ENCODE results near the gene TNNI2. TPM values are rescaled to one million over a fixed set of nuclear protein-coding genes. Genes with fewer than 3 reads are reported as not detected.

Gene TNNI2
- total RNA-seq, 3 donors from 2014 or later: not detected

DNA sequence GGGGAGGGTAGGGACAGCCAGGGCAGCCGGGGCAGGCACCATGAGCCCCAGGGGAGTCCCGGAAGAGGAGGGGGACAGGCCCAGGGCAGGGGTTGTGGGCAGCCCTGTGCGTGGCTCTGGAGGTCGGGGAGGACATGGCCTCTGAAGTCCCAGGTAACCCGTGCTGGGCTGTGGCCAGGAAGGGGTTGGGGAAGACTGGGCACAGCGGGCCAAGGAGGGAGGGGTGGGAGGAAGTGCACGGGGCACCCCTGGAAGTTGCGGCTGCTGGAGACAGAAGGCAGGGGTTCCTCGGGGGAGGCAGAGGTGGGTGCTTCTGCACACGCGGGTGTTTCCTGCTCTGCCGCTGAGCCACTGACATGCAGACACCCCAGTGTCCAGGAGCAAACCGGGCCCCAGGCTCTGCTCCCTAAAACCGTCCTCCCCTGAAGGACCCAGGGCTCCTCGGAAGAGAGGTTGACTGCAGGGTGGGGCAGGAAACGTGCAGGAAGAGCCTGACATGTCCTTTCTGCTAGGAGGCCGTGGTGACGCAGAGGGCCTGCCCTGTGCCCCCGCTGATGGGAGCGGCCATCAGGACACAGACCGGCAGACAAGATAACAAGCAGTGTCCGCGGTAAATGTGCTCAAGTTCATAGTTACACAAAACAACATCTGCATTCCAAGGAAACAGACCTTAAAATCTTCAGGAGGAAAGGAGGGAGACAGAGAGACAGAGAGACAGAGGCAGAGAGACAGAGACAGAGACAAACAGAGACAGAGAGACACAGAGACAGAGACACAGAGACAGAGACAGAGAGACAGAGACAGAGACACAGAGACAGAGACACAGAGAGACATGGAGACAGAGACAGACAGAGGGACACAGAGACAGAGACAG, 5.7 kb downstream of the TNNI2 start:
- ATAC-seq: peak; percentile 60 to 64

DNA sequence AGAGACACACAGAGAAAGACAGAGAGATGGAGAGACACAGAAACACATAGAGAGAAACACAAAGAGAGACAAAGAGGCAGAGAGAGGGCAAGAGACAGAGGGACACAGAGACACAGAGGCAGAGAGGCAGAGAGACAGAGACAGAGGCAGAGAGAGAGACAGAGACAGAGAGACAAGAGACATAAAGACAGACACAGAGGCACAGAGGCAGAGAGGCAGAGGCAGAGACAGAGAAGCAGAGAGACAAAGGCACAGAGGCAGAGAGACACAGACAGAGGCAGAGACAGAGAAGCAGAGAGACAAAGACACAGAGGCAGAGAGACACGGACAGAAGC, 6.3 kb downstream of the TNNI2 start:
- no peaks in the 10 kb centered on the region for H3K9me3 Mint-ChIP-seq
- H3K36me3 Mint-ChIP-seq (ENCODE audit: insufficient read depth): no peaks in the 10 kb centered on the region
- H3K27me3 Mint-ChIP-seq (ENCODE audit: low read depth): no peaks in the 10 kb centered on the region
- H3K4me1 Mint-ChIP-seq (ENCODE audit: low read depth): peaks cover 65% of the 10 kb centered on the region
- ATAC-seq (peak in 1 of 2 donors; percentile 15), DNase-seq (no peak)
- H3K4me3 Mint-ChIP-seq: peak overlapping the region; percentile 76

More for the DNA sequence above, 5.7 kb downstream of the TNNI2 start:
- no peaks in the 10 kb centered on the region for H3K27me3 Mint-ChIP-seq (ENCODE audit: low read depth)
- peaks cover 64% of the 10 kb centered on the region for H3K4me1 Mint-ChIP-seq (ENCODE audit: low read depth)
- DNase-seq: no peak
- peak overlapping the region; percentile 76 for H3K4me3 Mint-ChIP-seq
- H3K36me3 Mint-ChIP-seq (ENCODE audit: insufficient read depth): no peaks in the 10 kb centered on the region
- no peaks in the 10 kb centered on the region for H3K9me3 Mint-ChIP-seq

DNA sequence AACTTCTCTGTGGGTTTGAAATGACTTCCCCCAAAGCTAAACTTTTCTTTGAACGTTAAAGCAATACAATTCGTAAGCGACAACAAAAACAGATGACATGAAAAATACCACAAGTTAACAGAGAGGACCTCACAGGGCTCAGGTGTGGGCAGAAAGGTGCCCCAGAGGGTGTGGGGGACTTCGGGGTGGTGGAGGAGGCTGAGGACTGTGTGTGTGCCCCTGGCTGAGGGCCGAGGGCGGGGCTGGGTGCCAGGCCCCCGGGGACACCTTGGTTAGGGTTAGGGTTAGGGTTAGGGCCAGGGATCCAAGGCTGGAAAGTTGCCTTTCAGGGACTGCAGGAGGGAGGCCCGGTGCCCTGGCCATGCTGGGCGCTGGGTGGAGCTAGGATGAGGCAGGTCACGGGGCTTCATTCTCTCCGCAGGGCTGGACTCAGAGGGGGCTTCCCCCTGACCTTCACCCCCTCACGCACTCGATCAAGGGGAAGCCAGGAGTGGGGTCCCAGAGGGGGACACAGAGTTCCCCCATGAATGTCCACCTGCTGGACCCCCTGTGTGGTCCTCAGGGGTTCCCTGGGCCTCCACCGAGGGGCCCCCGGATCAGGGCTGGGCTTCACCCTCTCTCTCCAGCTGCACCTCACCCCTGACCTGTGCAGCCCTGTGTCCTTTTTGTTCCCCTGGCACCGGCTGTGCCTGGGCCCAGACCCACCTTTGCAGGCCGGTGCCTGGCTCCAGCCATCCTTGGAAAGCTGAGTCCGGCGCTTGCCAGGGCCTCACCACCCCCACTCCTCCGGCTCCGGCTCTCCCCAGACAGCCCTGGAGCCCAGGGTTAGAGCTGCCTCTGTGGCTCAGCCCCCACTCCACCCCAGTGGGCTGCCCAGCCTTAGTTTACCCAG, 7.0 kb downstream of the TNNI2 start:
- no peak for DNase-seq
- H3K4me1 Mint-ChIP-seq (ENCODE audit: low read depth): peaks cover 73% of the 10 kb centered on the region
- H3K27me3 Mint-ChIP-seq (ENCODE audit: low read depth): no peaks in the 10 kb centered on the region
- H3K4me3 Mint-ChIP-seq: peak overlapping the region; percentile 76
- ATAC-seq: peak; percentile 36 to 55
- H3K36me3 Mint-ChIP-seq (ENCODE audit: insufficient read depth): no peaks in the 10 kb centered on the region
- H3K9me3 Mint-ChIP-seq: no peaks in the 10 kb centered on the region

DNA sequence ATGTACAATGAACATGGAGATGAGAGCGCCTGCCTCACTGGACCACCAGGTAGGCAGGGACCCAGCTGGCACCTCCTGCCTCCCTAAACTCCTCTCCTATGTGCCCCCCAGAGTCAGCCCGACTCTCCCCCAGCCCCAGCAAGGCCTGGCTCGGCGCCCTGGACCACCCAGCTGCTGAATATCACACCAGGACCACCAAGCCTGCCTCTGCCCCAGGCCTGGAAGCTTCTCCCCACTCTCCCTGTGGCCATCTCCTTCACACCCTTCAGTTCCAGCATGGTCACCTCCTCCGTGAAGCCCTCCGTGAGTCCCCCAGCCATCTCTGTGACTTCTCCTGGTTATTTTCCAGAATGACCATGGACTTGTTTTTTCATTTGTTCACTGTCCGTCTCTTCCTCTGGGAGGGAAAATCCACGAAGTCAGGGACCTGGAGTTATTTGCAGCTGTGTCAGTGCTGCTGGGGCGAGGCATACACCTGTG, 7.7 kb downstream of the TNNI2 start:
- no peaks in the 10 kb centered on the region for H3K9me3 Mint-ChIP-seq

DNA sequence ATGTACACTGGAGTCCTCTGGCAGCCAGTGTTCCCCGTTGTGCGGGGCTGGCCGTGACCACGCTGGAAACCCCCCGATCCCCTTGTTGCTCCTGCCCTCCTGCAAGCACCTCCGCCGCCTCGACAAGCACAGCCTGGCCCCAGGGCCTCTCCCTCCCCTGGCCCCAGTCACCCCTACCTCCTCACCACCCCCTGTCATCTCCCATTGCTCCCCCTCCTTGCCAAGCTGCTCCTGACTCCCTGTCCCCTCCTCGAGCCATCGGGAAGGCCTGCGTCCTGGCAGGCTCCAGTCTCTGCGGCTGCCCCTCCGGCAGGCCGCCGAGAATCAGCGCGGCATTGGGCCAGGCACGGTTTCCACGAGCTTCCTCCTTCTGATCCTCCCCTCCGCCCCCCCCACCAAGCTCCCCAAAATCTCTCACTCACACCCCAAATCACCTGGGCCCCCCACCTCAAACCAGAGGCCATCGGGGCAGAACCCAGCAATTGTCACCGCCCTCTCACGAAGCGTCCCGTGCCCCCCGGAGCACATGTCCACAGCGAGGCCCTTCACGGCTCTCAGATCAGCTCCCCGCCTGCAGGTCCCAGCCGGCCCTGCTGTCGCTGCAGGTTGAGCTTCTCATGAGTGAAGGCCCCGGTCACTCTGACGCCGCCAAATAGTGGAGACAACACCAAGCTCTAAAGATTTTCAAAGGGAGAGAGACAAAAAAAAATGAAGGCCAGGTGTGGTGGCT, 8.4 kb downstream of the TNNI2 start:
- Mint-ChIP-seq H3K27me3 (ENCODE audit: low read depth) (no peaks in the 10 kb centered on the region), H3K9me3 (no peaks in the 10 kb centered on the region), H3K4me3 (no peak overlapping the region), H3K4me1 (ENCODE audit: low read depth) (peaks cover 83% of the 10 kb centered on the region), H3K36me3 (ENCODE audit: insufficient read depth) (no peaks in the 10 kb centered on the region)
- DNase-seq (no peak), ATAC-seq (no peak)

More for the DNA sequence above, 7.7 kb downstream of the TNNI2 start:
- Mint-ChIP-seq H3K36me3 (ENCODE audit: insufficient read depth) (no peaks in the 10 kb centered on the region), H3K4me1 (ENCODE audit: low read depth) (peaks cover 78% of the 10 kb centered on the region), H3K4me3 (no peak overlapping the region), H3K27me3 (ENCODE audit: low read depth) (no peaks in the 10 kb centered on the region)
- ATAC-seq: no peak
- no peak for DNase-seq

DNA sequence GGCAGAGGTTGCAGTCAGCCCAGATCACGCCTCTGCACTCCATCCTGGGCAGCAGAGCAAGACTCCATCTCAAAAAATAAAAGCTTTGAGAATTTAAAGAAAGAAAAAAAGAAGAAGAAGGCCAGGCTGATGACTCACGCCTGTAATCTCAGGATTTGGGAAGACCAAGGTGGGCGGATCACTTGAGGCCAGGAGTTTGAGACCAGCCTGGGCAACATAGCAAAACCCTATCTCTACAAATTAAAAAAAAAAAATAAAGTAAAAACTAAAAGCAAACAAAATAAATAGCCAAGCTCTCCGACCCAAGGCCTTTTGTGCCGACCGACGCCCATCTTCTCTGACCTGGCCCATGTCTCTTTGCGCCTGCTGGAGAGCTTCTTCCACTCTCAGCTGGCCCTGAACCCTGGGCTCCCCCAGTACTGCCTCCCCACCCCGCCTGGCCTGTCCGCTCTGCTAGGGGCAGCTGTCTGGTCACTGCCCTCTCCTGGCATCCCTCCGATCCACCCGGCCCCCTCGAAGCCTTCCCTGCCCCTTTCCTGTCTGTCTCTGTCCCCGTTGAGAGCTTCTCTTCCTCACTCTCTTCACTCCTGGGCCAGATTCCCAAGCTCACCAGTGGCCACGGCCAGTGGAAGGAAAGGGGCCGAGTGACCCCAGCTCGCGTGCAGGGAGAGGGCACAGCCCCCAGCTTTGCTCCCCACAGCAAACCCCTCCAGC, 9.3 kb downstream of the TNNI2 start:
- Mint-ChIP-seq H3K27me3 (ENCODE audit: low read depth) (no peaks in the 10 kb centered on the region), H3K36me3 (ENCODE audit: insufficient read depth) (no peaks in the 10 kb centered on the region), H3K4me1 (ENCODE audit: low read depth) (peaks cover 90% of the 10 kb centered on the region), H3K9me3 (no peaks in the 10 kb centered on the region), H3K4me3 (no peak overlapping the region)
- ATAC-seq (no peak), DNase-seq (no peak)

DNA sequence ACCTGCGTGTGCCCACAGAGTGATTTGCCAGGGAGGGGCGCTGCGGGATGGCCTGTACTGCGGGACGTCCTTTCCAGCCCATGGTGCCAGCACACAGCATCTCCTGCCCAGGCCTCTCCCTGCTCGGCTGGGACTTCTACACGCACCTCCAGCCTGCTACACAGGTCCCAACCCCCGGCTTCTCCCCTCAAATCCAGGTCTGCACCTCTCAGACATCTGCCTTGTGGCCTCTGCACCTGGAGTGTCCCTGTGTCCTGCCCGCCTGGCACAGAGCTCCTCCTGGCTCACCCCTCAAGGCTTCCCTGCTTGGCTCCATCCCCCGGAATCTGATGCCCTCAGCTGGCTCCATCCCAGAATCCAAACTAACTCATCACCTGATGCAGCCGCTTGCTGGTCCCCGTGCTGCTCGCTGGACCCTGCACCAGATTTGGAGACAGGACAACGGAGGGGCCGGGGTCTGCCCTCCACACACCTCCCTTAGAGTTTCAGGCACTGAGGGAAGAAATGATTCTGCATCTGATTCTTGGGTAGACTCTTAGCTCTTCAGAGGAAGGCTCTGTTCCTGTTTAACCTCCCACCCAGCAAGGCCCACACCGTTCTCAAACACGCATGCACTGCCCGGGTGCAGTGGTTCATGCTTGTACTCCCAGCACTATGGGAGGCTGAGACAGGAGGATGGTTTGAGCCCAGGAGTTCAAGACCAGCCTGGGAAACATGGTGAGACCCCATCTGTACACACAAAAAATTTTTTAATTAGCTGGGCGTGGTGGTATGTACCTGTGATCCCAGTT, 10.1 kb downstream of the TNNI2 start:
- H3K27me3 Mint-ChIP-seq (ENCODE audit: low read depth): no peaks in the 10 kb centered on the region
- peaks cover 88% of the 10 kb centered on the region for H3K4me1 Mint-ChIP-seq (ENCODE audit: low read depth)
- no peak for ATAC-seq
- no peak for DNase-seq
- H3K9me3 Mint-ChIP-seq: no peaks in the 10 kb centered on the region
- H3K36me3 Mint-ChIP-seq (ENCODE audit: insufficient read depth): no peaks in the 10 kb centered on the region
- no peak overlapping the region for H3K4me3 Mint-ChIP-seq

DNA sequence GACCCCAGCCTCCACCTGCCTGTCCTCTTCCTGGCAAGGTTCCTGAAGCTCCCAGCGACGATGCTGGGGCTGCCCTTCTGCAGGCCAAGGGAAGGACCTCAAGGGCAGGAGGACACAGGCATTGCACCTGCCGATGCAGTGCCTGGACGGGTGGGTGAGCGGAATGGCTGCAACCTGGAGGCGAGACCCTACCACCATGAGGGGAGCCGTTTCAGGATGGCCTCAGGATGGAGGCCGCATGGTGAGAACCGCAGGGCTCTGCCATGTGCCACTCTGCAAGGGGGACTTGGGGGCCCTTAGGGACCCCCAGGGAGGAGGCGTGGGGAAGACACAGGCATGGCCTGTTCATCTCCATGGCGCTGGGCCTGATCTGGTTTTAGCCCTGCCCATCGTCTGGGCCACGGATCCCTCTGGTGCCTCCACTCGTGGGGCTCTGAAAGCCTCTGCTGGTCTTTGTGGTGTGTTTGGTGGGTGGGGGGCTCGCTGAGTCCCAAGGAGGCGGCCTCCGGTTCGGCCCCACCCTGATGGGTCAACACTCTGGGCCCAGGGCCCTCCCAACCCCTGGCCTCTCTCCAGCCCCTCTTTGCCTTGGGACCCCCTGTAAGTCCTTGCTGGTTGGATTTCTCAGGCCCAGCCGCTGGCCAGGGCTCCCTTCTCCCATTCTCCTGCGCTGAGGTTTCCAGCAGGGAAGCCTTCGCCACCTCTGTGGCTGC, 12.8 kb downstream of the TNNI2 start:
- Mint-ChIP-seq H3K4me1 (ENCODE audit: low read depth) (peaks cover 87% of the 10 kb centered on the region), H3K36me3 (ENCODE audit: insufficient read depth) (no peaks in the 10 kb centered on the region), H3K4me3 (peak overlapping the region; percentile 95), H3K9me3 (no peaks in the 10 kb centered on the region), H3K27me3 (ENCODE audit: low read depth) (no peaks in the 10 kb centered on the region)
- no peak for ATAC-seq
- no peak for DNase-seq

DNA sequence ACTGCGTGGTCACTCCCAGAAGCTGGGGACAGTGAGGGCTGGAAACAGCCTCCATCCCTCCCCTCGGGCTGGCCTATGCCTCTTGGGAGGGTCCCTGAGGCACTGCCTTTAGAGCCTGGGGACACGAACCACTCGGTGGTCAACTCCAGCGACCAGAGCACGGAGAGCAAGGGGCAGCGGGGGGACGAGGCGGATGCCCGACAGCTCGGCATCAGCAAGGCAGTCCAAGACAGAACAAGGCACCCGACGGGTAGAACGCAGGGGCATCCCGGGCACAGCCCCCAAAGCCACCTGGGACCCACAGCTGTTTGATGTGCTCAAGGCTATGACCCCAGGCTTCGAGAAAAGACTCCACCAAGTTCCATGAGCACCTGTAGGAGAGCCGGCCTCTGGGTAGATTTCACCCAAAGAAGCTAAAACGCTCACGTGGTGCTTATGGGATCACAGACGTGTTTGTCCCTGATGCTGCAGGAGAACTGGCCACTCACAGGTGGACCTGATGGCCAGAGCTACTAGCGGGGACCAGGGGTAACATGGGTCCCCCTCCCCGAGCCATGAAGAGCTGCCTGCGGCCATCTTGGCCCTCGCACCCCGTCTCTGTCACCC, 13.6 kb downstream of the TNNI2 start:
- Mint-ChIP-seq H3K4me1 (ENCODE audit: low read depth) (peaks cover 80% of the 10 kb centered on the region), H3K4me3 (peak overlapping the region; percentile 95), H3K9me3 (no peaks in the 10 kb centered on the region), H3K36me3 (ENCODE audit: insufficient read depth) (no peaks in the 10 kb centered on the region), H3K27me3 (ENCODE audit: low read depth) (no peaks in the 10 kb centered on the region)
- DNase-seq: no peak
- ATAC-seq: no peak

DNA sequence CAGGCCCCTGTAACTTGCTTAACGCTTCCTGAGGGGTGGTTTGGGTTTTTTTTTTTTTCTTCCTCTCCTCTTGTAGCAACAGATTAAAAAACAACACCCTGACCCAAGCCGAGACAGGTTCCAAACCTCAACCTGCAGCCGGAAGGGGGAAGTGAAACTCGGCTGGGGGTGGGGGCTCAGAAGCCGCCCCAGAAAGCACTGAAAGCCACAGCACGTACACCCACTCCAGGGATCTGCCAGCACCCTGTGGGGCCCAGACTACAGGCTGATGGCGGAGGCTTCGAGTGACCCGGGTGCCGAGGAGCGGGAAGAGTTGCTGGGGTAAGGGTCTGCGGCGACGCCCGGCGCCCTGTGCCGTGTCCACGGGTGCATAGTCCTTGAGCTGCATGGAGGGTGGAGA, 14.1 kb downstream of the TNNI2 start, which contains the start of gene LSP1:
TSS of gene LSP1 (plus strand) at position 208 of the 400 bp plus-strand sequence. CDS start at position 269, 61 bp downstream.
- ATAC-seq (peak; percentile 63 to 65), DNase-seq (peak; percentile 66)
- Mint-ChIP-seq H3K9me3 (no peaks in the 10 kb centered on the region), H3K4me1 (ENCODE audit: low read depth) (peaks cover 79% of the 10 kb centered on the region), H3K4me3 (peak within 1 kb of the TSS; percentile 95), H3K27me3 (ENCODE audit: low read depth) (no peaks in the 10 kb centered on the region), H3K36me3 (ENCODE audit: insufficient read depth) (no peaks in the 10 kb centered on the region)

DNA sequence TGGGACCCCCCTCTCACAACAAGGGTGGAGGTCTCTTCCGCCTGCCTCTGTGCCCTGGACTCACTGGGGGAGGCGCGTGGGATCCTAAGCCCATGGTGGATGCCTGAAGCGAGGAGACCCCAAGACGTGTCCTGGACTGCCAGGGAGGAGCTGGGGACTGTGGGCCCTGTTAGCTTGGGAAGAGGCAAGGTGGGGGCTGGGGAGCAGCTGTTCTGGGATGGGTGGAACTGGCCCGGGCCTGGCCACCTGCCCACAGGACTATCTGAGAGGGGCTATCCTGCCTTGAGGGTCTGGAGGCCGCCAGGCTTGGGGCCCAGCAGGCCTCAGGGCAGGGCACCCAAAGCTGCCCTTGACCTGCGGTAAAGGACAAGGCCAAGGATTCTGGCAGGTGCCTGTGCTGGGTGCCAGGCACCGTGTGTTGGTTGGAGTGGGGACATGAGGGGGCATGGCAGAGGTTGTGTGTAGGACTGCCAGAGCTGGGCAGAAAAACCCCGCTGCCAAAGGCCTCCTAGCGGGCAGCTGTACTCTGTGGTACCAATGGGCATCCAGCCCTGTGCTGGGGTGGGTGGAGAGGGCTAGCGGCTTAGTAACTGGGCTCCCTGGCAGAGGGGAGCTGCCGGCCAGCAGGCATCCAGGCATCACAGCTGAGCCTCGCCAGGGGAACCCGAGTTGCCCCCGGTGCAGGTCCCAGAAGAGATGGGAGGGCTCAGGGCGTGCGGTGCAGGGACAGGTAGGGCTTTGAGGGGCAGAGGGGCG, 14.8 kb downstream of the TNNI2 start:
- Mint-ChIP-seq H3K4me1 (ENCODE audit: low read depth) (peaks cover 78% of the 10 kb centered on the region), H3K9me3 (no peaks in the 10 kb centered on the region), H3K36me3 (ENCODE audit: insufficient read depth) (no peaks in the 10 kb centered on the region), H3K4me3 (peak overlapping the region; percentile 95), H3K27me3 (ENCODE audit: low read depth) (no peaks in the 10 kb centered on the region)
- ATAC-seq: no peak
- no peak for DNase-seq
